HuH-7.5 (cell line): Measurements from ENCODE around the gene DAPL1.

Source experiments
- DNase-seq: peaks from one replicate; pipeline ENCODE4 v3.0.0; 2011; ENCODE audit warnings: low spot score

Gene DAPL1

GRCh38 chr2:158795195-158795924, at the start of gene DAPL1:
Gene DAPL1, plus strand, starts transcription at chr2:158795317. Its CDS starts 56 bp downstream, at chr2:158795373.
- no peak for DNase-seq

- no peak for DNase-seq
Measured at GRCh38 chr2:158745866-158746382, 49.2 kb upstream of the DAPL1 start.

- DNase-seq: no peak
Measured at GRCh38 chr2:158746488-158746887, 48.6 kb upstream of the DAPL1 start.

- DNase-seq: no peak
Measured at GRCh38 chr2:158747281-158747680, 47.8 kb upstream of the DAPL1 start.

GRCh38 chr2:158748926-158749590, 46.1 kb upstream of the DAPL1 start:
- DNase-seq: no peak

- DNase-seq: no peak
Measured at GRCh38 chr2:158750458-158751125, 44.5 kb upstream of the DAPL1 start.

- peak; percentile 63 for DNase-seq
Measured at GRCh38 chr2:158753641-158754611, 41.2 kb upstream of the DAPL1 start.

- DNase-seq: no peak
Measured at GRCh38 chr2:158755310-158756087, 39.6 kb upstream of the DAPL1 start.

- DNase-seq: no peak
Measured at GRCh38 chr2:158756331-158756730, 38.8 kb upstream of the DAPL1 start.

- DNase-seq: no peak
Measured at GRCh38 chr2:158756976-158757375, 38.1 kb upstream of the DAPL1 start.

- DNase-seq: no peak
Measured at GRCh38 chr2:158760887-158761286, 34.2 kb upstream of the DAPL1 start.

- no peak for DNase-seq
Measured at GRCh38 chr2:158761621-158762020, 33.5 kb upstream of the DAPL1 start.

- DNase-seq: no peak
Measured at GRCh38 chr2:158762336-158762735, 32.8 kb upstream of the DAPL1 start.

GRCh38 chr2:158766524-158766923, 28.6 kb upstream of the DAPL1 start:
- no peak for DNase-seq

- DNase-seq: no peak
Measured at GRCh38 chr2:158772306-158773078, 22.6 kb upstream of the DAPL1 start.

GRCh38 chr2:158773121-158773520, 22.0 kb upstream of the DAPL1 start:
- no peak for DNase-seq

GRCh38 chr2:158774681-158775080, 20.4 kb upstream of the DAPL1 start:
- no peak for DNase-seq

- DNase-seq: no peak
Measured at GRCh38 chr2:158775273-158776027, 19.7 kb upstream of the DAPL1 start.

GRCh38 chr2:158776231-158776630, 18.9 kb upstream of the DAPL1 start:
- no peak for DNase-seq
